NCI-H2196 treated with DMSO at 0.1 percent for 48 hours (cell line): ENCODE measurements around the gene TMEM161A.
"Not testable (repeated sequence)": the region's sequence is repeated elsewhere in the genome, so short reads cannot be mapped to it uniquely, and the experiment has no call there.

Experiments
- DNase-seq: peaks from one replicate; lab custom pipeline; 2025; ENCODE audit not compliant: unreplicated experiment; lab: John Stamatoyannopoulos, UW

TMEM161A gene

GRCh38 chr19:19122902-19123301 is 15.4 kb downstream of the TMEM161A start:
- DNase-seq, result no peak

DNA sequence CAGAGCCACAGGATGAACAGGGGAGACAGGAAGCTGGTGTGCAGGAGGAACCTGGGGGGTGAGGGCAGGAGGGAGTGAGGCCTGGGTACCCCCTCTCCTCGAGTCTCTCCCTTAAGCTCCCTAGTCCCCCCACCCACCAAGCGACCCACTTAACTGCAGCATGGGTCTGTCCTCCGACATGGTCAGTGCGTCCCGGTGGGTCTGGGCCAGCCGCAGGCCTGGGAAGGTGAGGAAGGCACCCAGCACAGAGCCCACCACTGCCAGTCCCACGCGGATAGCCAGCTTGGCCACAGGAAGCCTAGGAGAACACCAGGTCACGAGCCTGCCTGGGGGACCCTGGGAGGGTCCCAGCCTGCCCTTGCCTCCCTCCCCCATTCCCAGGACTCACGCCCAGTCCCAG is 16.9 kb downstream of the TMEM161A start:
- DNase-seq, result no peak

- DNase-seq, result no peak
Observed at GRCh38 chr19:19120308-19121231, 17.7 kb downstream of the TMEM161A start.

- DNase-seq, result no peak
Observed at GRCh38 chr19:19119325-19120237, 18.7 kb downstream of the TMEM161A start.

DNA sequence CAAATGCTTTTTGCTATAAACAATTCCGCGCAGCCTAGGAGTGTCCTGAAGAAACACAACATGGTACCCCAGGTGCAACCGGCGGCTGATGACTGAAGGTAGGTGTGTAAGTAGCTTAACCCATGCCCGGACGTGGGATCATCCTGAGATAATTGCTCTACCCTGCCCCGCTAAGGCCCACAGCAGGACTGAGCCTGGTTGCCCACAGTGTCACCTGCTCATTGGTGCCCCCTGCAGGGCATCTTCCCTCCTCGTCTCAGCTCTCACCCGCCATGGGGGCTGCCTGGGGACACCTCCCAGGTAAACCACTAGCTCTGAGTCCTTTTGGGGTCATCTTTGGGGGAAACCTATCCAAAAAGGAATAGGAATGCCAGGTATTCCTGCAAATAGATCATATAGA is 22.3 kb downstream of the TMEM161A start:
- DNase-seq, result no peak

- no peak for DNase-seq
Observed at GRCh38 chr19:19113040-19113626, 25.1 kb downstream of the TMEM161A start.

GRCh38 chr19:19111967-19112580 is 26.2 kb downstream of the TMEM161A start:
- DNase-seq, result no peak

DNA sequence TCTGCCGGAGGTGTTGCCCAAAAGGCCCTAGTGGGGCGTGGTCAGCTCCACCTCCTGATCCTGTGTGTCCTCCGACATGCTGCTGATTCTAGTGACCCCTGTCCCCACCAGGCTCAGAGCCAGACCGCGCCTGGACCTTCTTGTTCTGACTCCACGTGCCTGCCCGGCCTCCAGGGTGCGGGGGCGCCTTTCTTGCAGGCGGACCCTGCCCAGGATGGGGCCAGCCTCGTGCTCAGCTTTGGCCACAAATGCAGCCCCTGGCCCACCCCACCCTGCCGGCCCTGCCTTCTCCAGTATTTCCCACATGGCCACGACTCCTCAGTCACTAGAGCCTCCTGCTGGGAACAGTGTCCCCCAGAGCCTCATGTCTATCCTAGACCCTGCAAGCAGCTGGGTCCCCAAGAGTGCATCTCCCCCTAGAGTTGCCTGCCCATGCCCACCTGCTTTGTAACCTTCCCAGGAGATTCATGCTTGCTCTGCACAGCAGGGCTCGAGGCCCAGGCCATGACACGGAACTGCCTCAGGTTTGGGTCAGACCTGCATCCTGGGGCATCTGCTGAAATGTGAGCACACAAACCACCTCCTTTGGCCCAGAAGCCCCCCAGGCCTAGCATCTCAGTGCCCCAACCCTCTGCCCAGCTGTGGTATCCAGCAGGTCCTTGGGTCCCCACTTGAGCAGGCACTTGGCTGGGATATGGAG is 27.0 kb downstream of the TMEM161A start:
- no peak for DNase-seq

GRCh38 chr19:19110410-19111135 is 27.7 kb downstream of the TMEM161A start:
- DNase-seq, result no peak

GRCh38 chr19:19109601-19110000 is 28.7 kb downstream of the TMEM161A start:
- DNase-seq, result no peak

GRCh38 chr19:19107654-19108053 is 30.6 kb downstream of the TMEM161A start:
- no peak for DNase-seq

DNA sequence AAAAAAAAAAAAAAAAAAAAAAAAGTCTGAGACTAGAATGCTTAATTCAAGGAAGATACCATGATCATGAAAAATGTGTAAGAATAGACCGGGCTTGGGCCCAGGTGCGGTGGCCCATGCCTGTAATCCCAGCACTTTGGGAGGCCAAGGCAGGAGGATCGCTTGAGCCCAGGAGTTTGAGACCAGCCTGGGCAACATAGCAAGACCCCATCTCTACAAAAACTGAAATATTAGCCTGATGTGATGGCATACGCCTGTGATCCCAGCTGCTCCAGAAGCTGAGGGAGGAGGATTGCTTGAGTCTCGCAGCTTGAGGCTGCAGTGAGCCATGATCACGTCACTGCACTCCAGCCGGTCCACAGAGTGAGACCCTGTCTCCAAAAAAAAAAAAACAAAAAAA is 31.3 kb downstream of the TMEM161A start:
- not testable (repeated sequence) for DNase-seq

DNA sequence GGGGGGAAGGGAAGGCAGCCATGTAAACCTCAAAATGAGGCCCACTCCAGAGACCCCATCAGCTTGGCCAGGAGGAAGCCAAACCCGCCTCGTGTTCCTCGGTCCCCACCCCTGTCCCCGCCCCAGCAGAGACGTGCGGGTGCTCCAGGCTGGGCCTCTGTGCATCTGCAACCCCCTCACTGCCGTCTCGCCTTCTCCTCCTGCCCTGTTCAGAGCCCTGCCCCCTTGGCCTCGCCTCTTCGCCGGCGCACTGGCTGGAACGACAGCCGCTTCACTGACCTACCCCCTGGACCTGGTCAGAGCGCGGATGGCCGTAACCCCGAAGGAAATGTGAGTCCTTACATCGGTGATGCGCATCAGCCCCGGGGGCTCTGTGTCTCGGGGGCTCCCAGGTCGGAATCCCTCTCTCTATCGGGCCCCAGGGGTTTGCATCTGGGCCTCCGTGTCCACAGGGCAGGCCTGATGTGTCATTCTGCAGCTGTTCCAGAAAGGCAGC is 32.2 kb downstream of the TMEM161A start:
- no peak for DNase-seq

- no peak for DNase-seq
Observed at GRCh38 chr19:19105365-19106055, 32.8 kb downstream of the TMEM161A start.

- DNase-seq, result no peak
Observed at GRCh38 chr19:19103167-19103566, 35.1 kb downstream of the TMEM161A start.

GRCh38 chr19:19102566-19102965 is 35.7 kb downstream of the TMEM161A start:
- DNase-seq, result not testable (repeated sequence)

- no peak for DNase-seq
Observed at GRCh38 chr19:19101540-19101939, 36.7 kb downstream of the TMEM161A start.

DNA sequence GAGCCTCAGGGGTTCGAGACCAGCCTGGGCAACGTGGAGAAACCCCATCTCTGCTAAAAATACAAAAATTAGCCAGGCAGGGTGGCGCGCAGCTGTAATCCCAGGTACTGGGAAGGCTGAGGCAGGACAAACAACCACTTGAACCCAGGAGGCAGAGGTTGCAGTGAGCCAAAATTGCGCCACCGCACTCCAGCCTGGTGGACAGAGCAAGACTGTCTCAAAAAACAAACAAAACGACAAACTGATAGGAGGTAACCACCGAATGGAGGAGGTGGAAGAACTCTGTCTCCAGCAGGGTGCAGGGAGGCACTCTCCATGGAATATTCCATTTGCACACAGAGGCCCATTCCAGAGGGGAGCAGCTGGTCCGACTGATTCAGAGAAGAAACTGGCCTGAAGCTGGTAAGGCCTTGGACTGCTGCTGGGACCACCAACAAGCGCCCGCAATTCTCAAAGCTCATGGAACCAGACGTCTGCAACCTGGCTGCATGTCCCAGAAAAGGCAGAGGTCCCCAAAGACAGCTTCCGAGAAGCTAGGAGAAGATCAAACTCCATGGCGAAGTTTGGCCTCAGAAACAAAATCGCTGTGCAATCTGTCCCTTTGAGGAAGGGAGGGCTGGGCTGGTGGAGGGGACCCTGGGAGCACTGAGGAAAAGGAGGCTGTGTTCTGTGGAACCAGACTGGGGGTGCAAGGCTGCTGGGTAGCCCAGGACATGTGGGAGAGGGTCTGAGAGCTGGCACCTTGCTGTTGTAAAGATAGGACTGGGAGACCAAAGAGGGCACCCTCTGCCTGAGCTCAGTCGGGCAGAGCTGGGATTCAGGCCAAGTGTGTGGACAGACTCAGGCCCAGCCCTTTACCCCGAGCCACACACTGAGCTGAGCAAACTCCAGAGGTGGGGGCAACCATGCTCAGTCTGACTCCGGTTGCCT is 39.3 kb downstream of the TMEM161A start:
- no peak for DNase-seq
